K562 (cell line): ENCODE measurements around the gene PRDM1. TPM values are rescaled to one million over a fixed set of nuclear protein-coding genes. Genes with fewer than 3 reads are reported as not detected.

Source experiments
- BRF1 ChIP-seq: IDR thresholded peaks from 3 replicates; pipeline ENCODE4 v1.6.1; 2011; ENCODE audit warnings: borderline replicate concordance, mild to moderate bottlenecking; ENCODE audit not compliant: insufficient read length; ENCODE audit errors: extremely low read depth
- DACH1 ChIP-seq: fragments of 450-650 bp; IDR thresholded peaks from 2 replicates; pipeline ENCODE4 v1.6.1; 2018; ENCODE audit not compliant: partially characterized antibody
- FOSL1 ChIP-seq: fragments of 200-800 bp; sonication (Bioruptor generic); conservative IDR thresholded peaks from 2 replicates; pipeline ENCODE4 v1.6.1; 2016; ENCODE audit warnings: missing genetic modification characterization, missing compliant biosample characterization
- FOXA3 ChIP-seq, 2 experiments: fragments of 450-650 bp in 1 of 2; sonication (generic) in 1 of 2; formaldehyde crosslinking; IDR thresholded peaks in 1 of 2; conservative IDR thresholded peaks in 1 of 2; 2 replicates each; pipeline versions ENCODE4 v1.4.0 to v1.8.0; 2020 to 2022; ENCODE audit warnings: mild to moderate bottlenecking in 2 of 2, missing genetic modification reagents in 1 of 2
- FOXJ3 ChIP-seq: sonication (generic); formaldehyde crosslinking; IDR thresholded peaks from 2 replicates; pipeline ENCODE4 v1.4.0; 2020; ENCODE audit warnings: mild to moderate bottlenecking, missing genetic modification reagents
- GATA2 ChIP-seq: sonication (generic); formaldehyde crosslinking; IDR thresholded peaks from 2 replicates; pipeline ENCODE4 v1.4.0; 2020; ENCODE audit warnings: mild to moderate bottlenecking, missing genetic modification reagents
- JUND ChIP-seq, 2 experiments: IDR thresholded peaks; 2 replicates in 1 of 2; 3 replicates in 1 of 2; pipeline ENCODE4 v1.6.1; 2011; ENCODE audit warnings: borderline replicate concordance in 2 of 2, low read depth in 2 of 2, low read length in 2 of 2, improper control_type of control experiment in 1 of 2, missing biosample characterization in 1 of 2, missing genetic modification characterization in 1 of 2, missing genetic modification reagents in 1 of 2
- MAFF ChIP-seq: IDR thresholded peaks from 2 replicates; pipeline ENCODE4 v1.6.1; 2012; ENCODE audit warnings: low read length, improper control_type of control experiment
- OTX1 ChIP-seq: fragments of 450-650 bp; formaldehyde crosslinking; IDR thresholded peaks from 2 replicates; pipeline ENCODE4 v1.4.0; 2022; ENCODE audit warnings: mild to moderate bottlenecking
- RBFOX2 ChIP-seq: fragments of 200-400 bp; formaldehyde crosslinking; IDR thresholded peaks from 2 replicates; pipeline ENCODE4 v1.6.1; 2017; ENCODE audit warnings: low read depth, mild to moderate bottlenecking, low read length, moderate library complexity
- RHOXF2B ChIP-seq: fragments of 250-450 bp; sonication (Bioruptor Pico); conservative IDR thresholded peaks from 2 replicates; pipeline ENCODE4 v1.5.1; 2021
- ZNF239 ChIP-seq: fragments of 250-450 bp; sonication (Bioruptor Pico); IDR thresholded peaks from 2 replicates; pipeline ENCODE4 v1.4.0; 2020; ENCODE audit warnings: mild to moderate bottlenecking
- polyA plus RNA-seq, 8 experiments: library from polyadenylated mRNA; depleted of rRNA in 4 of 8; stranded (reverse) in 5 of 8; unstranded in 3 of 8; fragments of >200 nt; fragmentation: Nextera tagmentation in 2 of 8; fragmentation: Illumina TruSeq in 1 of 8; extraction: Ambion mirVana in 2 of 8; extraction: Trizol in 1 of 8; gene quantifications; 2 replicates each; pipeline versions ENCODE4 v1.2.1 to v1.2.3, GENCODE V29; 2011 to 2014; ENCODE audit warnings: inconsistent platforms in 1 of 8, missing spikeins in 1 of 8
- total RNA-seq, 7 experiments: library from RNA; depleted of rRNA in 6 of 7; stranded (reverse); fragments of >200 nt in 6 of 7; fragmentation: Illumina TruSeq in 2 of 7; extraction: Trizol in 2 of 7; gene quantifications; 2 replicates each; pipeline versions ENCODE4 v1.2.1 to v1.2.3, GENCODE V29; 2011 to 2021; ENCODE audit warnings: low replicate concordance in 1 of 7
- TF ChIP-seq, protein P1 (sequence below): fragments of 450-650 bp; conservative IDR thresholded peaks from 2 replicates; pipeline ENCODE4 v1.6.1; 2016; ENCODE audit warnings: missing genetic modification characterization, low read depth, mild to moderate bottlenecking, missing compliant biosample characterization, moderate library complexity
- TF ChIP-seq, protein P2 (sequence below): IDR thresholded peaks from 2 replicates; pipeline ENCODE4 v1.6.1; 2012; ENCODE audit warnings: low read depth, low read length, improper control_type of control experiment, borderline replicate concordance
- TF ChIP-seq, protein P3 (sequence below): sonication (generic); formaldehyde crosslinking; IDR thresholded peaks from 2 replicates; pipeline ENCODE4 v1.8.0; 2023; ENCODE audit warnings: mild to moderate bottlenecking, missing genetic modification reagents
- TF ChIP-seq, protein P4 (sequence below): fragments of 450-650 bp; IDR thresholded peaks from 2 replicates; pipeline ENCODE4 v1.6.1; 2016; ENCODE audit warnings: mild to moderate bottlenecking

Gene PRDM1
- total and polyA plus RNA-seq, 9 of the 15 experiments (the other 6 are each of a cell fraction or from before 2014, with no cell fraction given) = 0.09 to 0.89 (median 0.27) TPM

DNA sequence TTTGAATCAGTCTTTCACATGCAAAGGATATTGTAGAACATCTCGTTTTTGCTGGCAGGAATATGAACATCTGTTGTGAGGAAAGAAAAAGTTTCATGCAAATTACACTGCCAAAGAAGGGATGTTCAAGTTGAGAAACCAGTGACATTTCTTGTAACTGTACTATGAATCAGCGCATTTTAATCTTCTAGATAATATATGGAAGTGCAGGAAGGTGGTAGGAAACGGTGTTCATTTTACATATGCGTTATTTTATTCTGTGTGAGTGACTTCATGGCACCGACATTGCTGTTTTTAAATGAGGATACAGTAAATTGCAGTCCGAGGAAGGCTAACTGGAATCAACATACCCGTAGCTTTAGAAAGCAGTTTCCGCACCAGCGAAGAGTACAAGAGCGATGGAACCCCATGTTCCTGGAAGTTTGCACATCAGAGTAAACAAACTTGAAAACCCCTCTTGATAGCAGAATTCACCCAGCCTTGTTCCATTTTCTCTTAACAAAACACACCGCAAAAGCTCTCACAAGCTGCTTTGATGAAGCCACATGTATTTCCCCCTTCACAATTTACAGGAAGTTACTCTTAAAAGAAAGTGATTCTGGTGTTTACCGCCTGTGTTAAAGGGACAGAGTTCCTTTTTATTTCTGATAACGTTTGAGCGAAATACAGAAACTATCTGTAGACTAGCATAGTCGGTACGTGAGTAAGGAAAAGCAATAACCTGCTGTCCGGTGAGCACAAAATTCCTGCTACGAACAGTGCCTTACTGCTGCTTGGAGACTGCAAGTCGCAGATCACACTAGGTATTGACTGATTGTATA lies 11.5 kb downstream of the PRDM1 start (continued):
- TF ChIP-seq, protein P1, sequence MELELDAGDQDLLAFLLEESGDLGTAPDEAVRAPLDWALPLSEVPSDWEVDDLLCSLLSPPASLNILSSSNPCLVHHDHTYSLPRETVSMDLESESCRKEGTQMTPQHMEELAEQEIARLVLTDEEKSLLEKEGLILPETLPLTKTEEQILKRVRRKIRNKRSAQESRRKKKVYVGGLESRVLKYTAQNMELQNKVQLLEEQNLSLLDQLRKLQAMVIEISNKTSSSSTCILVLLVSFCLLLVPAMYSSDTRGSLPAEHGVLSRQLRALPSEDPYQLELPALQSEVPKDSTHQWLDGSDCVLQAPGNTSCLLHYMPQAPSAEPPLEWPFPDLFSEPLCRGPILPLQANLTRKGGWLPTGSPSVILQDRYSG (tag) = peak; percentile 75
- TF ChIP-seq JUND (IDR thresholded peaks at IDR 0.05; ENCODE audit: borderline replicate concordance, low read depth, low read length) (0 out of 2 replicates have a peak, but pooled peaks have one; percentile 9), JUND (tag; IDR thresholded peaks at IDR 0.05; ENCODE audit: borderline replicate concordance, low read depth, low read length) (no peak), FOXA3 (CRISPR knock-in tag; conservative IDR thresholded peaks at IDR 0.05 in 1 of 2, IDR thresholded peaks at IDR 0.05 in 1 of 2) (no peak), ZNF239 (CRISPR knock-in tag) (no peak), BRF1 (no peak), FOXJ3 (CRISPR knock-in tag) (no peak), DACH1 (no peak), FOSL1 (tag) (peak; percentile 59), GATA2 (no peak), OTX1 (CRISPR knock-in tag) (no peak), RHOXF2B (CRISPR knock-in tag) (no peak), RBFOX2 (peak; percentile 57), MAFF (peak; percentile 70; the same call in 1 of the 2 replicates)
- TF ChIP-seq, protein P2, sequence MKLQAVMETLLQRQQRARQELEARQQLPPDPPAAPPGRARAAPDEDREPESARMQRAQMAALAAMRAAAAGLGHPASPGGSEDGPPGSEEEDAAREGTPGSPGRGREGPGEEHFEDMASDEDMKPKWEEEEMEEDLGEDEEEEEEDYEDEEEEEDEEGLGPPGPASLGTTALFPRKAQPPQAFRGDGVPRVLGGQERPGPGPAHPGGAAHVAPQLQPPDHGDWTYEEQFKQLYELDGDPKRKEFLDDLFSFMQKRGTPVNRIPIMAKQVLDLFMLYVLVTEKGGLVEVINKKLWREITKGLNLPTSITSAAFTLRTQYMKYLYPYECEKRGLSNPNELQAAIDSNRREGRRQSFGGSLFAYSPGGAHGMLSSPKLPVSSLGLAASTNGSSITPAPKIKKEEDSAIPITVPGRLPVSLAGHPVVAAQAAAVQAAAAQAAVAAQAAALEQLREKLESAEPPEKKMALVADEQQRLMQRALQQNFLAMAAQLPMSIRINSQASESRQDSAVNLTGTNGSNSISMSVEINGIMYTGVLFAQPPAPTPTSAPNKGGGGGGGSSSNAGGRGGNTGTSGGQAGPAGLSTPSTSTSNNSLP = no peak
- TF ChIP-seq, protein P3, sequence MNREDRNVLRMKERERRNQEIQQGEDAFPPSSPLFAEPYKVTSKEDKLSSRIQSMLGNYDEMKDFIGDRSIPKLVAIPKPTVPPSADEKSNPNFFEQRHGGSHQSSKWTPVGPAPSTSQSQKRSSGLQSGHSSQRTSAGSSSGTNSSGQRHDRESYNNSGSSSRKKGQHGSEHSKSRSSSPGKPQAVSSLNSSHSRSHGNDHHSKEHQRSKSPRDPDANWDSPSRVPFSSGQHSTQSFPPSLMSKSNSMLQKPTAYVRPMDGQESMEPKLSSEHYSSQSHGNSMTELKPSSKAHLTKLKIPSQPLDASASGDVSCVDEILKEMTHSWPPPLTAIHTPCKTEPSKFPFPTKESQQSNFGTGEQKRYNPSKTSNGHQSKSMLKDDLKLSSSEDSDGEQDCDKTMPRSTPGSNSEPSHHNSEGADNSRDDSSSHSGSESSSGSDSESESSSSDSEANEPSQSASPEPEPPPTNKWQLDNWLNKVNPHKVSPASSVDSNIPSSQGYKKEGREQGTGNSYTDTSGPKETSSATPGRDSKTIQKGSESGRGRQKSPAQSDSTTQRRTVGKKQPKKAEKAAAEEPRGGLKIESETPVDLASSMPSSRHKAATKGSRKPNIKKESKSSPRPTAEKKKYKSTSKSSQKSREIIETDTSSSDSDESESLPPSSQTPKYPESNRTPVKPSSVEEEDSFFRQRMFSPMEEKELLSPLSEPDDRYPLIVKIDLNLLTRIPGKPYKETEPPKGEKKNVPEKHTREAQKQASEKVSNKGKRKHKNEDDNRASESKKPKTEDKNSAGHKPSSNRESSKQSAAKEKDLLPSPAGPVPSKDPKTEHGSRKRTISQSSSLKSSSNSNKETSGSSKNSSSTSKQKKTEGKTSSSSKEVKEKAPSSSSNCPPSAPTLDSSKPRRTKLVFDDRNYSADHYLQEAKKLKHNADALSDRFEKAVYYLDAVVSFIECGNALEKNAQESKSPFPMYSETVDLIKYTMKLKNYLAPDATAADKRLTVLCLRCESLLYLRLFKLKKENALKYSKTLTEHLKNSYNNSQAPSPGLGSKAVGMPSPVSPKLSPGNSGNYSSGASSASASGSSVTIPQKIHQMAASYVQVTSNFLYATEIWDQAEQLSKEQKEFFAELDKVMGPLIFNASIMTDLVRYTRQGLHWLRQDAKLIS (CRISPR knock-in tag) = no peak; the same call in 1 of the 2 replicates
- TF ChIP-seq, protein P4, sequence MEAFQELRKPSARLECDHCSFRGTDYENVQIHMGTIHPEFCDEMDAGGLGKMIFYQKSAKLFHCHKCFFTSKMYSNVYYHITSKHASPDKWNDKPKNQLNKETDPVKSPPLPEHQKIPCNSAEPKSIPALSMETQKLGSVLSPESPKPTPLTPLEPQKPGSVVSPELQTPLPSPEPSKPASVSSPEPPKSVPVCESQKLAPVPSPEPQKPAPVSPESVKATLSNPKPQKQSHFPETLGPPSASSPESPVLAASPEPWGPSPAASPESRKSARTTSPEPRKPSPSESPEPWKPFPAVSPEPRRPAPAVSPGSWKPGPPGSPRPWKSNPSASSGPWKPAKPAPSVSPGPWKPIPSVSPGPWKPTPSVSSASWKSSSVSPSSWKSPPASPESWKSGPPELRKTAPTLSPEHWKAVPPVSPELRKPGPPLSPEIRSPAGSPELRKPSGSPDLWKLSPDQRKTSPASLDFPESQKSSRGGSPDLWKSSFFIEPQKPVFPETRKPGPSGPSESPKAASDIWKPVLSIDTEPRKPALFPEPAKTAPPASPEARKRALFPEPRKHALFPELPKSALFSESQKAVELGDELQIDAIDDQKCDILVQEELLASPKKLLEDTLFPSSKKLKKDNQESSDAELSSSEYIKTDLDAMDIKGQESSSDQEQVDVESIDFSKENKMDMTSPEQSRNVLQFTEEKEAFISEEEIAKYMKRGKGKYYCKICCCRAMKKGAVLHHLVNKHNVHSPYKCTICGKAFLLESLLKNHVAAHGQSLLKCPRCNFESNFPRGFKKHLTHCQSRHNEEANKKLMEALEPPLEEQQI = no peak
